ENCODE data around the gene ANKRD12. TPM values are rescaled to one million over a fixed set of nuclear protein-coding genes. Genes with fewer than 3 reads are reported as not detected.

The ANKRD12 gene
- total RNA-seq = 136 TPM

GRCh38 chr18:9136315-9137155 is at the start of gene ANKRD12:
Gene ANKRD12 (plus strand): TSS chr18:9136781. CDS start chr18:9182433, 45,652 bp downstream.

GRCh38 chr18:9102508-9103375 is 33.8 kb upstream of the ANKRD12 start, which contains the start of gene NDUFV2:
Gene NDUFV2 (plus strand): TSS chr18:9102699. CDS start chr18:9102744, 45 bp downstream.

GRCh38 chr18:9334329-9334972 is 197.9 kb downstream of the ANKRD12 start, which contains the start of gene TWSG1:
Gene TWSG1 (plus strand): TSS chr18:9334773. CDS start chr18:9337230, 2,457 bp downstream.

Other genes with a start within 250 kb of the ANKRD12 start
- gene NDUFV2, start 34.1 kb upstream of the ANKRD12 start, total RNA-seq = 132 TPM
- gene TWSG1, start 198.0 kb downstream of the ANKRD12 start, total RNA-seq = 81.7 TPM